GM11168 (cell line): ENCODE measurements around the gene AP4B1.

ENCODE experiments used
- in situ Hi-C: fragments of 300-500 bp; cut with MboI; formaldehyde crosslinking; loops from one replicate; pipeline ENCODE4 v1.12.0; 2022; ENCODE audit warnings: low sequenced_read_pairs; ENCODE audit not compliant: unreplicated experiment

Gene AP4B1

DNA sequence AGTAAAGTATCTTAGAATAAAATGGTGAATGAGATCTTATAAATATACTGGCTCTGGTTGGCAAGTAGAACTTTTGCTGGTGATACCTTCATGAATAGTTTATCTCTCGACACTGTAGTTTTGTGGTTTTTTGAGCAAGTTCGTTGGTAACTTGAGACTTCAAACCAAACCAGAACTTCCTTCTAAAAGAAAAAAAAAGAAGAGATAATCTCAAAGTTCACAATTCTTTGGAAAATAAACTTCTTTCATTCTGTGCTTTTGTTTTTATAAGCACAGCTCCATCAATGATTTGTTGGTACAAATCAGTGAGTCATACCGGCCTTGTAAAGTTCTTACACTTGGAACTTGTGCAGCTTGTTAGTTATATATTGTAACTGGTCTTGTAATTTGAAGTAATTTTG is 26.9 kb upstream of the AP4B1 start:
- in situ Hi-C loops: no loop called here

DNA sequence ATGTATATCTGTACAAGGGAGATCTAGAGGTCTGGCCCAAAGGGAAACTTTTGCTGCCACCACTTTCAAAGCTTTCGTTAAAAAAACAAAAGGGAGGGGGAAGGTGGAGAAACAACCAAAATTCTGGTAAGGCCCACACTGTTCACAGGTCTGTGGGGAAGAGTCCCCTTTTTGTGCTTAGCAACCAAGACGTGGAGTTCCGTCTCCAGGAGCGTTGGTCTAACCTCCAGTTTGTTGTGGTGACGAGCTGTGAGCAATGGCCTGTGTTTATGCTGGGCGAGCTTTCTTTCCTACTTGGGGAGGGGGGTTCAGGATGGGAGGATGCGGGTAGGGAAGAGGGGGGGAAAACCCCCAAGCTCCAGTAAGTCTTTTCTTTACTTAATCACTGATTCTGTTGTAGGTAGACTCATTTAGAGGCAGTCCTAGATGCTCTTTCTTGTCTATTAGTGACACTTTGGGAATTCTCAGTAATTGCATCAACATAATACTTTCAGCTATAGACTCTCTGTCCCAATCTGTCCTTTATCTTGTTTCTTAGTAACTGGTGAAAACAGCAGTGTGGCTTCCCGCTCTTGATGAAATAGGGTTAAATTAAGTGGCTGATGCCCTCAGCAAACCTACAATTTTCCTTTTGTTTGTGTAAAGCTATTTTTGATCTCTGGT is 26.0 kb upstream of the AP4B1 start:
- in situ Hi-C loops: no loop called here

DNA sequence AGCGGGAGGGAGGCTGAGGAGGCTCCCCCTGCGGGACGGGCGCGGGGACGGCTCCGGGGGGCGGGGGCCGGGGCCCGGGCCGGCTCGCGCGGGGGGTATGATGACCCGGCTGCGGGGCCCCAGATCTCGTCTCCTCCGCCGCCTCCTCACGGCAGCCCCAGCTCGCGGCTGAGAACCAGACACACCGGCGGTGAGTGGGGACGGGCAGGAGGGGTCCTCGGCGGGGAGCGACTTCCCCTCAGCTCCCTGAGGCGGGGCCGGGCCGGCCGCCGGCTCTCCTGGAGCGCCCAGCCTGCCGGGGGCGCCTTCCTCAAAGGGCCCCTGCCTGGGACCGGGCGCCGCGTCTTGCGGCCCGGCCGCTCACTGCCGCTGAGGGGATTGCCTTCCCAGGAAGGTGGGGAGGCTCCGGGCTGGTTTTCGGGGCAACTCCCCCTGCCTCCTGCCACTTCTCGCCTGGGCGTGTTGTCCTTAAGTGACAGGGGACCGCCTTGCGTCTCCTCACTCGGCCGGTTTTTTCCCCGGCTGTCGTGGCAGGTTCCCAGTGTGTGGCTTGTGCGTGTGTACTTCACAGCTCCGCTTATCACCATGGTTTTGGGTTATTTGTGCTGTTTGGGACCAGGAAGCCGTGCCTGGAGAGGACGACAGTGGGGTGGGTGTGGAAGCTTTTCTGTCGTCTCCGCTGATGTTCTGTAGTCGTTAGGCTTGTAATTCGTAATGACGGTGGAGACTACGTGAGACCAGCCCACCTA is 25.3 kb upstream of the AP4B1 start:
- in situ Hi-C loops: no loop called here

DNA sequence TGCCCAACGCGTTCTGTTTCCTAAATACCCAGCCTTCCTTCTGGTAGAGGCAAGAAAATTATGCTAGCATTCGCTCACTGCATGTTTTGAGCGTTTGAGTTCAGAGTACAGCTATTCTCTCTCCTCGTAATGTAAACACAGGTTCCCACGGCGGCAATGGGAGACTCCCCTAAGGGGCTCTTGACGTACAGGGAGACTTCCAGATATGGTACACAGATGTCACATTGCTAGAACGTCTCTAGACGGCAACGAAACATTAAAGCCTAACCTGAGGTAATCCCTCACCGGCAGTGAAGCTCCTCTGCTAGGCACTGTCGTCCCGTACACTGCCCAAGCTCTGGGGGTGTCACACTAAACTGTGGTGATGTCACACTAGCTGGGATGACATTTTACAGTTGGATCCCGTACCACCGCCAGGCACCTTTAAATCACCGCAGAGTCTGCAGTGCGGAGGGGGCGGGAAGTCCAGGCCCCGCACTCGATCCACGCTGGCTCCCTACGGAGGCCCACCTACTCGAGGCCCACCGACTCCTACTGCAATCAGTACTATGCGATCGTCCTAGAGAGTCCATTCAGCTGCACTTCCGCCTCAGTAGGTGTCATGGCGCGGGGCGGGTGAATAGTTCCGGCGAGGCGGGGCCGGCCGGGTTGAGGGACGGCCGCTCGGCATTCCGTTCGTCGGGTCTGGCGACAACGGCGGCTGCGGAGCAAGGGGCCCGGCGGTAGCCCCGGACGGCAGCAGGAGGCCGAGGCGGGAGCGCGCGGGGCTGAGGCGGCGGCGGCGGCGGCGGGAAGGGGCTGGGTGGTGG is 24.5 kb upstream of the AP4B1 start, which contains the start of gene HIPK1:
HIPK1 (plus strand) TSS at position 384 of the 809 bp plus-strand sequence.
- in situ Hi-C loops: no loop called here

DNA sequence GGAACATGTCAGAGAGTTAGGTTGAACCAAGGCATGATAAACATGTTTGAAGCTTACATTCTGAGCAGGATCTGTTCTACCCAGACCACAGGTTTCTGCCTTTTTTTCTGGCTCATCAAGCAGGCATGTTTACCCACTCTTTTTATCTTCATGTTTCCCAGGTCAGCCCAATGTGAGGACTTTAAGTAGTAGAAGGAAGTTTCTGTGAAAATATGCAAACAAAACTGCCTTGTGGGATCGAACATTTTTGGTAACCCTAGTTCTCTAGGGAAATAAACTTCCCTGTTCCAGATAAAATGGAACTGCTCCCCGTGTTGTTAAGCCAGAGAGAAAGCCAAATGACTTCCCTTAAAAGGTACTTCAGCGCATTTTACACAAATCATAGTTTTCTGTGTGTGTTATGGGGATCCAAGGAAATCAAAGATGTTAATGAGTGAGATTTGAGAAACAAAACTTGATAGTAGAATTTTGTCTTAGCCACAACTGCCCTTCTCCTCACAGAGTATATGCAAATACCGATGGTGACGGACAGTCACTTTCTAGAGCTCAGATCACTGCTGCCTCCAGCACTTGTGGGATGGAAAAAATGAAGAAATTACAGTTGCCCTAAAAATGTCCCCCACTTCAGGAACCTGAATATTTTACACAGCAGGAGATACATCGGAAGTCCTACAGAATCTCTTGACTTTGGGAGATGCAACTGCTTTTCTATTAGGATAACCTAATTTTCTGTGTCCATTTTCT is 23.8 kb upstream of the AP4B1 start:
- in situ Hi-C loops: no loop called here

DNA sequence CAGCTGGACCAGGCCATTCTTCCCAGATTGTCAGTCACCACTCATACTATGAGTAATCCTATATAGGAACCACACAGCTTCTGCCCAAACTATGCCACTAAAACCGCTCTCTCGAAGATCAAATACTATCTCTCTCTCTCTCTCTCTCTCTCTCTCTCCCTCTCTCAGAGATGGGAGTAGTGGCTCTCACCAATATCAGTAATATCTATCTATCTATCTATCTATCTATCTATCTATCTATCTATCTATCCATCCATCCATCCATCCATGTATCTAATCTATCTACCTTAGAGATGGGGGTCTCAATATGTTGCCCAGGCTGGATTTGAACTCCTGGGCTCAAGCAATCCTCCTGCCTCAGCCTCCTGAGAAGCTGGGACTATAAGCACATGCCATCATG is 19.9 kb upstream of the AP4B1 start:
- in situ Hi-C loops: no loop called here

DNA sequence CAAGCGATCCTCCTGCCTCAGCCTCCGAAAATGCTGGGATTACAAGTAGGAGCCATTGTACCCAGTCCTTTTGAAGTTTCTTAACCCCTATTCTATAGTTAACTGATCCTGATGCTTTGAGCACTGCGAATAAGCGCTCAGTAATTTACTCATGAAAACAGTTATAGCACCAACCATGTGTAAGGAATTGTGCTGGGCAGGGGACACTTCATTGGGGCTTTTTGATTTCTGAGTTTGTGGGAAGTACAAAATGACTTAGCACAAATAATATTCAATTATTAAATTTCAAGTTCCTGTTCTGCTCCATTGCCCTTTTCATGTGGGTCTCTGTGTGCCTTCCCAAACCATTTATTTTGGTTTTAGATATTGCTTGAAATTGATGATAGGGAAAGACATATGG is 18.4 kb upstream of the AP4B1 start:
- in situ Hi-C loops: no loop called here

DNA sequence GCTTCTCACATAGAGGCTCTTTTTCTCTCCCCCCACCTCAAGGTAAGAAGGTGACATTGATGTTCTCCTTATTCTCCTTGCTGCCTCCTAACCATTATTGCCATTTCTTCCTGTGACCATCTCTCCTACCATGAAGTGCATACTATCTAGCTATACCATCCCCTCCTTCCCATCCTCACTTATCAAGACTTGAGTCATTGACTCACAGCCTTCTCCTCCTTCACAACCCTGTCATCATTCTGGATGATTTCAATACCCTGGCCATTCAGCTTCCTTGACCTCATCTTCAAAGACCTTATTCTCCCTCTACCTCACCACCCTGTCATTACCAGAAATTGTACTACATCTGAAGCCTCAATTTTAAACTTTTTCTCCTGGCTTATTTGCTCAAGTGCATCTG is 13.6 kb upstream of the AP4B1 start:
- in situ Hi-C loops: no loop called here

DNA sequence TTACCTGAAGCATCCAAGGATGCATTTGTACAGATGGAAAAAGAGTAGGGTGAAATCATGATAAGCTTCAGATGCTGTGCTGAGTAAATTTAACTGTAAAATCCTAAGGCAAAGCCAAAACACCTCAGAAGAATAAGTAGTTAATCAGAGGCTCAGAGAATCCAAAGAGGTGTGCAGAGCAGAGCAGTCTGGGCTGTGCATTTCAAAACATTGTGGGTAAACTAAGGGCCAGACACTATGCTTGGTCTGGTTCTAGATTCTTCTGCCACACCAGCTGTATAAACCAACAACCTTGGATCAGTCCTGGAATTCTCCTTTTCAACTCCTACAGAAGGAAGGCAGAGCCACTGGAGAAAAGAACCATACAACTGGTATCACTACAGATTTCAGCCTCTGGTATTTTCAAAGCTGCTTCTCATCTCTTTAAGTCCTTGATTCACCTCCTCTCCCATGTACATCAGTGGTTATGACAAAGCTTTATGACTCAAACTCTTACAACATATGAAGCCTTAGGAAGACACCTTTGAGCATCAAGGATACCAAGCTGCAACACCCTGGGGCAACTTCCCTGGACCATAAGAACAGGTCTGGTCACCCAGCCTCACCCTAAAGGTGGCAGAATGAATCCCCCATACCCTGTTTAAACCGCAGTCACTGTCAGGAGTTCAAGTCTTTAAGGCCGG is 12.9 kb upstream of the AP4B1 start:
- in situ Hi-C loops: no loop called here

DNA sequence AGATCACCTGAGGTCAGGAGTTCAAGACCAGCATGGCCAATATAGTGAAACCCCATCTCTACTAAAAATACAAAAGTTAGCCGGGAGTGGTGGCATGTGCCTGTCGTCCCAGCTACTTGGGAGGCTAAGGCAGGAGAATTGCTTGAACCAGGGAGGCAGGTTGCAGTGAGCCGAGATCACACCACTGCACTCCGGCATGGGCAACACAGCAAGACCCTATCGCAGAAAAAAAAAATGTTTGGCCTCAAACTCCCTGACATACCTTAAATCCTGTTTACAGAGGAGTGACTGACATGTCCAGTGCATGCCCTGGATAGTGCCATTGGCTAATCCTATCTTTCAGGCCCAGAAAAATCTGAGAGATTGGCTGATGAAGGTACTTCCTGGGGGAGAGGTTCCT is 12.4 kb upstream of the AP4B1 start:
- in situ Hi-C loops: no loop called here

DNA sequence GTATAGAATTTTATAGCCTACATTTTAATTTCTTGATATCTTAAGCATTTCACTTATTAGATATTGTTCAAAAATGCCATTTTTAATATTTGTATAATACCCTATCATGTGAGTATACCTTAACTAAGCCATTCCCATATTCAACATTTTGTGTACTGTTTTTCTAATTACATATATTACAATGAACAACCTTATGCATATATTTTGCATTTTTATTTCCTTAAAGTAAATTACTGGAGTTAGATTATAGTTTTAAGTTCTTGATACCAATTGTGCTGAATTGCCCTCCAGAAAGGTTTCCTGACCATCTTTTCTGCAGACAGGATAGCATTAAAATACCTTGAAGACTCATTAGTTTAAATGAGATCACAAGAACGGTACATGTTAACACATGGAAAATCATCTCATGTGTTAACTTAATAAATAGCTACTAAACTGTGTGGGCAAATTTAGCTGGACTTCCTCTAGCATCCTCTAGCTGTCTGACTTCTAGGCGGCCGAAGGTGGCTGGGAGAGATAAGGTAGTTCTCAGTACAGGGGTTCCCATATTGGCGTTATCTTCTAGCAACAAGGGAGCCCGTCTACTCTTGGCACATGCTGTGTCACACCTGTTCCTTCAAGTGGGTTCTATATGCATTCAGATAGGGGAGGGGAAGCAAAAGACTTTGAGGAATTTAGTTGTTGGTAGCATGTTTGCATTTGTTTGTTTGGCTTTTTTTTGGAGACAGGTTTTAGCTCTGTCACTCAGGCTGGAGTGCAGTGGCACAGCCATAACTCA is 9.5 kb upstream of the AP4B1 start:
- in situ Hi-C loops: no loop called here

DNA sequence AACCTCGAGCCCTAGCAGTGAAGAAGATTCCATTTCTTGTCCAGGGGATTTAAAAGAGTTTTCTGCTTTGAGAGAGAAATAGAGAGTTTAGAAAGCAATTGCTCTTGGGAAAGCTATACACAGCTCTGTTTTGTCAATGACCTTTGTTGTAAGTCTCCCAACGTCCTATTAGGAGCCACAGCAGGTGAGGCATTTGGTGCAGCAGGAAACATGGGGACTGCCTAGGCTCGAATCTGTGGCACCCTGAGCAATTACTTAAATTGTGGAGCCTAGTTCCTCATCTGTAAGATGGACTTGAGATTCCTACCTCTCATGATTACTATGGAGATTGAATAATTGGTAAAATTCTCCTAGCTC is 8.7 kb upstream of the AP4B1 start:
- in situ Hi-C loops: no loop called here

DNA sequence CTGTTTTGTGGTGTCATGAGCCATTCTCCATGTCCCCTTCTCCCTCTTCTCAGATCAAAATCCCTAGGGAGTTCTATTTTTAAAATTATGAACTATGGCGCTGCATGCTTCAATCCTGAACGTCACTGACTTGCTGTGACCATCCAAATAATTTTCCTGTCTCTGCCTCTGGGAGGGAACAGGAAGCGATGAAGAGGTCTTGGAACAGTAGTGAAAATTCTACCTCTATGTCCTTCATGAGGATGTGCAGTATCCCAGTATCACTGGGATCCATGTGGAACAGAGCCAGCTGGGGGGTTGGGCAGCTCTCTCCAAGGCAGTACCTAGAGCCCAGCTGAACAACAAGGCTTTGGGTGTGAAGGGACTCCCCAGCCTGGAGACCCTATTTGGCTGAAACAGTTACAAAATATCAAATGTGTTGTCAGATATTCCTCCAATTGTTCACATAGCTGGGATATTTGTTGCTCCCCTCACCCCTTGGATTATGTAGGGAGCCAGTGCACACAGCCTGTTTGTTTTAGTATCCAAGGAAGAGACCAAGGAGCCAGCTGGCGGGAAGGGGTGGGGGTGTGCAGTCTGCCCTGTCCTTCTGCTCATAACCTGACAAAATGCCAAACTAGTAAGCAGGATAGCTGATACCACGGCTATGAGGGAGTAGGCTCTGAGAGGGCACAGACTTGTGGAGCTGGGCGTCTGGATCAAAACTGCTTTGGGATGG is 8.2 kb upstream of the AP4B1 start:
- in situ Hi-C loops: no loop called here

DNA sequence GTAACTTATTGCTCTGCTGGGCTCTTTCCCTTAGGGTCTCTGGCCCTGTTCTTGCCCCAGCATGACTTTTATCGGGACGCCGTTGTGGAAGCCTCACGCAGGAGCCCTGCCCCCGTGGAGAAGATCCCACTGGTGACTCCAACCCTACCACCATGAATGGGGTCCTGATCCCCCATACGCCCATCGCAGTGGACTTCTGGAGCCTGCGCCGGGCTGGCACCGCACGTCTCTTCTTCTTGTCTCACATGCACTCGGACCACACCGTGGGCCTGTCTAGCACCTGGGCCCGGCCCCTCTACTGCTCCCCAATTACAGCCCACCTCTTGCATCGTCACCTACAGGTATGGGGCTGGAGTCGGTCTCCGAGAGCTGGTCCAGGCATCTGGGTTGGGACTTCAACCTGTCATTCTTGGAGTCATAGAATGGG is 849 bp upstream of the AP4B1 start:
- in situ Hi-C loops: no loop called here

DNA sequence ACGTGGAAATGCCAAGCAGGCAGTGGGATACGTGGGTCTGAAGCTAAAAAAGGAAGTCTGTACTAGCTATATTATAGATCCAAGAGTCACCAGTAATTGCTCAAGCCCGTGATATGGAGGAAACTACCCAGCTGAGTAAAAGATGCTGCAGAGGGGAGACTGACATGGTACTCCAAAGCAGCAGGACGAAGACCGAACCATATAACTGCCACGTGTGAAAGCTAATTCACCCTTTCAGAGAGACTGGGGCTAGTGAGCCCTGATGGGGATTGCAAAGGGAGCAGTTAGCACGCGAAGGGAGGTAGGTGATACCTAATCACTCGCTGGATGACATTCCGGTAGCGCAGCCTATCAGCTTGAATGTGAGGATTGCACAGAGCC is 316 bp downstream of the AP4B1 start:
- in situ Hi-C loops: no loop called here

DNA sequence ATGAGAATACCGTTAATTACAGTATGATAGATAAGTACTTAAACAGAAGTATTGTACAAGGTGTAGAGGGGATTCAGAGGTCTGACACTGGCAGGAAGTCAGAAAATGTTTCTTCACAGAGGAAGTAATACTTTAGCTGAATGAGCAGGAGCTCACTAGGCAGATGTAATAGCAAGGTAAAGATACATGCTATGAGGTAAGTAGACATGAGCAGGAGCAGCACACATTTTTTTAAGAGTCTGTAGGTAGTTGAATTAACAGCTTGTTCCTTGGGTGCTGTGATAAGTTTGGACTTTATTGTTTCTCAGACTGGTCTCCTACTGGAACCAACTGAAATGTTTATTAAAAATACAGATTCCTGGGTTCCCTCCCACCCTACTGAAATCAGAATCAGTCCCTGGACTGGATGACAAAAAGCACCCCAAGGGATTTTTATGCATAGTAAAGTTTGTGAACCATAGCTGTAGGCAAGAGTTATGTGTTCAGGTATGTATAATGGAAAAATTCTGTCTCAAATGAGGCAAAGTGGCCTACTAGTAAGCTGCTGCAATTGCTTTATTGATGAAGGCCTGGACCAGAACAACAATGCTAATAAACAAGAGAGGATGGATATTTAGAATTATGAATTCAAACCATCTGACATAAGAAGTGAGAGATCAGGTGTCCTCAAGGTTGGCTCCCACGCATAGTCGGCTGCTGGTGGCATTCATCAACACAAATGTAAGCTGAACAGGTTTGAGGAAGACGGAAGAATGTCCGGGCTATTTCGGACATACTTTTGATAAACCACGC is 902 bp downstream of the AP4B1 start:
- in situ Hi-C loops: no loop called here

DNA sequence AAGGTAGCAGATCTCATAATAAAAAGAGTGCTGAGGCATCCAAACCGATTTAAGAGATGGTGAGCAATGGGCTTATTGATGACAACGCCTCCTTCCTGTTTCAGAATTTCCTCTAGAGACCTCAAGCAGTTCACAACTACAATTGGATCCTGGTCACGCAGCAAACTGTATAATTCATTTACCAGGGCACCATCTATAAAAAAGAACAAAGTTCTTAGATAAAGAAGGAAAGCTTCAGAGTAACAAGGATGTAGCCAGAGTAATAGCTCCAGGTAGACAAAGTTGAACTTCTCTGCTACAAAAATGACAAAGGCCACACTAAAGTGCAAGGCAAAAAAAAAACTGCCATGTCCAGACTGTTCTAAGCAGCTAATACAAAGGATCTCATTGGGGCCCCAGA is 3.4 kb downstream of the AP4B1 start:
- in situ Hi-C loops: no loop called here

DNA sequence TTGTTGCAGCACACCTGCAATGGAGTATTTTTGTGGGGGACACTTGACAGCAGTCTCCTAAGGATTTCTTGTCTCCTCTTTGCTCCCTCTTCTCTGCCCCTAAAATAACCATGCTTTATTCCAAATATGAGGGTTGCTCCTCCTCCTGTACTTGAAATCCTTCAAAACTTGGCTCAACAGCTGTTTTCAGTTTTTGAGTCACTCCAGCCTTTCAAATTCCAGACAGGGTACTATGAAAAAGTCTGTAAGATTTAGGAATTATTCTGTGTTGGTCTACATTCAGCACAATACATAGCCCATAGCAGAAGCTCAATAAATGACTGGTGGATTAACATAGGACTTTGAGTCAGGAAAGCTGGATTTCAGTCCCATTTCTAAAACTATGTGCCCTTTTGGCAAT is 5.5 kb downstream of the AP4B1 start:
- in situ Hi-C loops: no loop called here
